ENCODE data around the gene TBL1XR1.

GRCh38 chr3:177110895-177111294 lies 86.4 kb downstream of the TBL1XR1 start:
- no peak for TF ChIP-seq POLR2A (IDR thresholded peaks at IDR 0.05; ENCODE audit: borderline replicate concordance, extremely low read depth, insufficient read depth, insufficient read length)
- no peak for TF ChIP-seq EZH2 (IDR thresholded peaks at IDR 0.05)
- TF ChIP-seq CTCF (IDR thresholded peaks at IDR 0.05 in 2 of 3, conservative IDR thresholded peaks at IDR 0.05 in 1 of 3; ENCODE audit: borderline replicate concordance in 1 of 3, insufficient read depth in 1 of 3, low read depth in 2 of 3, low read length in 2 of 3) = no peak
- TF ChIP-seq, protein P1, sequence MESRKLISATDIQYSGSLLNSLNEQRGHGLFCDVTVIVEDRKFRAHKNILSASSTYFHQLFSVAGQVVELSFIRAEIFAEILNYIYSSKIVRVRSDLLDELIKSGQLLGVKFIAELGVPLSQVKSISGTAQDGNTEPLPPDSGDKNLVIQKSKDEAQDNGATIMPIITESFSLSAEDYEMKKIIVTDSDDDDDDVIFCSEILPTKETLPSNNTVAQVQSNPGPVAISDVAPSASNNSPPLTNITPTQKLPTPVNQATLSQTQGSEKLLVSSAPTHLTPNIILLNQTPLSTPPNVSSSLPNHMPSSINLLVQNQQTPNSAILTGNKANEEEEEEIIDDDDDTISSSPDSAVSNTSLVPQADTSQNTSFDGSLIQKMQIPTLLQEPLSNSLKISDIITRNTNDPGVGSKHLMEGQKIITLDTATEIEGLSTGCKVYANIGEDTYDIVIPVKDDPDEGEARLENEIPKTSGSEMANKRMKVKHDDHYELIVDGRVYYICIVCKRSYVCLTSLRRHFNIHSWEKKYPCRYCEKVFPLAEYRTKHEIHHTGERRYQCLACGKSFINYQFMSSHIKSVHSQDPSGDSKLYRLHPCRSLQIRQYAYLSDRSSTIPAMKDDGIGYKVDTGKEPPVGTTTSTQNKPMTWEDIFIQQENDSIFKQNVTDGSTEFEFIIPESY (IDR thresholded peaks at IDR 0.05; ENCODE audit: extremely low read depth, insufficient replicate concordance, low read length) = no peak
- TF ChIP-seq ELF1 (IDR thresholded peaks at IDR 0.05; ENCODE audit: borderline replicate concordance, low read depth) = no peak

All from HCT116 (cell line).